Subcutaneous abdominal adipose tissue (tissue), 5 donors: Measurements from ENCODE around the gene KDM5A.

ENCODE experiments used
- H3K27ac ChIP-seq: one replicate; pipeline ENCODE4 v1.7.0; 2013; ENCODE audit warnings: low read depth, mild to moderate bottlenecking, inconsistent platforms, low read length, moderate library complexity
- H3K27me3 ChIP-seq, 5 donors: one replicate each; pipeline ENCODE4 v1.7.0; 2013; ENCODE audit warnings: low read length in 5 of 5, inconsistent platforms in 1 of 5; ENCODE audit not compliant: control insufficient read depth in 5 of 5, insufficient read depth in 4 of 5
- H3K36me3 ChIP-seq, 5 donors: one replicate each; pipeline ENCODE4 v1.7.0; 2013; ENCODE audit warnings: low read length in 5 of 5; ENCODE audit not compliant: control insufficient read depth in 5 of 5, insufficient read depth in 5 of 5
- H3K4me1 ChIP-seq, 5 donors: one replicate each; pipeline ENCODE4 v1.7.0; 2013; ENCODE audit warnings: low read length in 5 of 5, mild to moderate bottlenecking in 3 of 5, moderate library complexity in 1 of 5; ENCODE audit not compliant: control insufficient read depth in 5 of 5, insufficient read depth in 5 of 5
- H3K4me3 ChIP-seq, 5 donors: one replicate each; pipeline ENCODE4 v1.7.0; 2013; ENCODE audit warnings: low read length in 5 of 5, low read depth in 1 of 5
- H3K9ac ChIP-seq, 5 donors: one replicate each; pipeline ENCODE4 v1.7.0; 2013; ENCODE audit warnings: low read length in 5 of 5, mild to moderate bottlenecking in 4 of 5, moderate library complexity in 3 of 5
- H3K9me3 ChIP-seq, 5 donors: one replicate each; pipeline ENCODE4 v1.7.0; 2013; ENCODE audit warnings: low read length in 5 of 5; ENCODE audit not compliant: control insufficient read depth in 5 of 5
- donor health status: healthy.
- donor health status: healthy.
- donor health status: healthy.
- donor health status: healthy.
- donor health status: healthy.

The KDM5A gene

DNA sequence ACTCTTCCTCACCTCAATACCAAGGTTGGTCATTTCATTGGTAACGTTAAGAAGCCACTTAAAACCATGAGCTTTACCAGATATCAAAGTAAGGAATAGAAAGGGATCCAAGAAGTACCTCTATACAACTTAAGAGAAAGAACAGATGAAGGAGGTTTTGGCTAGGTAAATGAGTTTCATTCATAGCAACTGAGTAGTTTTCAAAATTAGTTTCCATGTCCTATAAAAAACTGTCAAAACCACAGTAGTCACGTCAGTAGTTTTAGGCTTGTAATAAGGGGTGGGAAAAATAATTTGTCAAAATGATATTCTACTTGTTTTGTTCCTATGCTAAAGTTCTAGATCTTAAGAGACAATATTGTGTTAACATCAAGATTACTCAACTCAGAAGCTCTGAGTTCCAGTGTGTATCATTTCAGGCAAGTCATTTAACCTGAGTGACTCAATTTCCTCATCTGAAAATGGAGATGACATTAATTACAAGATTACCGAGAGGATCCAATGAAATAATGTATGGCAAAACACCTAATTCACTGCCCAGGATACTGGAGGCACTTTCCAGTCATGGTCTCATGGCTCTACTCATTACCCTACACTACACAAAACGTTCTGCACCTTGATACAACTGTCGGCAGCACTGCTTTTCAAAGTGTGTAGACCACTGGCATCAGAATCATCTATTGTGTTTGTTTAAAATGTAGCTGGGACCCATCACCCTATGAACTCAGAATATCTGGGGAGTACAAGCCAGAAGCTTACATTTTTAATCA lies 102.4 kb downstream of the KDM5A start:
- H3K9ac ChIP-seq = no peak overlapping the region
- peaks cover 33 to 49% (median 38%) of the 10 kb centered on the region in 5 donors for H3K36me3 ChIP-seq
- no peak overlapping the region for H3K4me3 ChIP-seq
- no peaks in the 10 kb centered on the region for H3K27me3 ChIP-seq
- H3K9me3 ChIP-seq = no peaks in the 10 kb centered on the region
- H3K27ac ChIP-seq = no peak overlapping the region
- peaks cover 0 to 3% (median 0%) of the 10 kb centered on the region in 5 donors for H3K4me1 ChIP-seq

DNA sequence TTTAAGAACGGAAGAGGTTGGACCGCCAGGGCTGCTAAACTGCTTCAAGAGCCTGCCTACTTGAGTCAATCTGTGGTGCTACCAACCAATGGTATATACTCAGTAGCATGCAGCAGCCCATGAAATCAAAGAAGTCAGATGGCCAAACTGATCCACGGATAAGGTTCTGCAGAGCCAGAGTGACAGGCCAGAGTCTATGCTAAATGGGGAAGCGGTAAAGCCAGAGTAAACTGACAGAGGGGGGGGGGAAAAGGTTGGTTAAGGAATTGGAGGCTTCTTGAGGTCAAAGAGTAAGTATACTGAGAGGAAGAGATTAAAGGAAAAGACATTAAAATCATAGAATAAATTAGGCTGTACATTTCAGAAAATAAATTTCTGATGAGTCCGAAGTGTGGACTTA lies 111.1 kb downstream of the KDM5A start:
- no peaks in the 10 kb centered on the region for H3K27me3 ChIP-seq
- peaks cover 7 to 13% (median 10%) of the 10 kb centered on the region in 5 donors for H3K36me3 ChIP-seq
- H3K4me3 ChIP-seq = no peak overlapping the region
- peaks cover 0 to 3% (median under 1%) of the 10 kb centered on the region in 5 donors for H3K4me1 ChIP-seq
- no peaks in the 10 kb centered on the region for H3K9me3 ChIP-seq
- H3K27ac ChIP-seq = no peak overlapping the region
- no peak overlapping the region for H3K9ac ChIP-seq

DNA sequence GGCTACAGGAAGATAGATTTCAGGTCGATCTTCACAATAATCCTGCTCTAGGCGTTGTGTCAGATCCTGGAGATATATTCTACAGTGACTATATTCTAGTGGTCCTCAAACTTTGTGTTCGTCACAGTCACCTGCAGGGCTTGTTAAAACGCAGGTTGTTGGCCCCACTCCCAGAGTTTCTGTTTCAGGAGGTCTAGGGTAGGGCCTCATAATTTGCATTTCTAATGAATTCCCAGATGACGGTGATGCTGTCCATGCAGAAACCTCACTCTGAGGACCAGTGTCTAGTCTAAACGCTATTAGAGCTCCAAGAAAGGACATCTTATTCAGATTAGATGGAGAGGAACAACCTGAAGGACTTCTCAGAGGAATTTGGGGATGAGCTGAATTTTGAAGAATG lies 113.3 kb downstream of the KDM5A start:
- Histone ChIP-seq H3K4me1 (peaks cover 0 to 18% (median 5%) of the 10 kb centered on the region in 5 donors), H3K9ac (no peak overlapping the region), H3K27ac (no peak overlapping the region), H3K9me3 (no peaks in the 10 kb centered on the region), H3K4me3 (no peak overlapping the region), H3K27me3 (no peaks in the 10 kb centered on the region), H3K36me3 (peaks cover 0 to 3% (median 0%) of the 10 kb centered on the region in 5 donors)

DNA sequence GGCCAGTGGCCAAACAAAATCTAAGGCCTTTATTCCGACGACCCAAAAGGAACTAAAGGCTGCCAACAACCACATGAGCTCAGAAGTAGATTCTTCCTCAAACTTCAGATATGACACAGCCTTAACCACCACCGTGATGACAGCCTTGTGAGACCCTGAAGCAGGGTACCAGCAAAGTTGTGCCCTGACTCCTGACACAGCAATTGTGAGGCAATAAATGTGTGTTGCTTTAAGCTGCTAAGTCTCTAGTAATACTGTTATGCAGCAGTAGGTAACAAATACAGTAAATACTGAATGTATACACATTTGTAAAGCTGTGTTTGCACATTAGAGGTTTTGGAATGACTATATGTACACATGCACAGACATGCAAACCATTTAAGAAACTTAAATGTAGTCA lies 115.7 kb downstream of the KDM5A start:
- Histone ChIP-seq H3K9ac (no peak overlapping the region), H3K36me3 (no peaks in the 10 kb centered on the region), H3K27ac (no peak overlapping the region), H3K4me1 (peaks cover 0 to 18% (median 5%) of the 10 kb centered on the region in 5 donors), H3K4me3 (no peak overlapping the region), H3K27me3 (no peaks in the 10 kb centered on the region), H3K9me3 (no peaks in the 10 kb centered on the region)

DNA sequence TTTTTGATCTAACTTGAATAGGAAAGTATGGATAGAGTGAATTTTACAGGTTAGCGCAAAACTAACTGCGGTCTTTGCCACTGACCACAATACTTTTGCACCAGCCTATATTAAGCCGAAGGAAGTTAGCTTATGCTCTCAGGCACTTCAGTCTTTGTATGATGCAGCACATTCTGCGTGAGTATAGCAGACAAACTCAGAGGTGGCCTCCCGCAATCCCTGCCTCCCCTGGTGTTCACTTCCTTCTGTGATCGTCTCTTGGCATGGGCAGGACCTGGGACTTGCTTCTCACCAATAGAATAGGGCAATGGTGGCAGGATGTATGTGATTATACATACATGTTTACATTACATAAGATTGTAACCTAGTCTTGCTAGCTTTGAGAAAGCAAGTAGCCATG lies 116.2 kb downstream of the KDM5A start:
- Histone ChIP-seq H3K9me3 (no peaks in the 10 kb centered on the region), H3K4me1 (peaks cover 0 to 20% (median 6%) of the 10 kb centered on the region in 5 donors), H3K4me3 (no peak overlapping the region), H3K27ac (no peak overlapping the region), H3K36me3 (no peaks in the 10 kb centered on the region), H3K27me3 (no peaks in the 10 kb centered on the region), H3K9ac (no peak overlapping the region)

DNA sequence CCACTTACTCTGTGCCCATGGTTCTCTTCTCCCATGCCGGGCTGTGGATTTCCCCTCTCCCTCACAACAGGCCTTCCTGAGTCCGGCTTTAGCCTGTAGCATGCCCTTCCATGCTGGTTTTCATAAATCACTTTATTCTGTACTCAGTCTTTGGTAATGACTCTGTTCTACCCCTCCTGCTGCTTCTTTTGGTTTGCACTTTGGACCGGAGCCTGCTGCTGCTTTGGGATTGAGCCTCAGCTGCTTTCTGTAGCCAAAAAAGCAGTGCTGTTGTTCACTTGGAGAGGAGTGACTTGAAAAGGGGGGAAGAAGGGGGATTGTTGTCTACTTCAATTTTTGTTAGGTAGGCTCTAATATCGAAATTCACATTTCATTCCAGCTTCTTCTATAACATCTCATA lies 118.0 kb downstream of the KDM5A start:
- H3K9ac ChIP-seq = no peak overlapping the region
- peaks cover 0 to 32% (median 10%) of the 10 kb centered on the region in 5 donors for H3K4me1 ChIP-seq
- no peak overlapping the region for H3K27ac ChIP-seq
- H3K4me3 ChIP-seq = no peak overlapping the region
- H3K27me3 ChIP-seq = no peaks in the 10 kb centered on the region
- no peaks in the 10 kb centered on the region for H3K36me3 ChIP-seq
- no peaks in the 10 kb centered on the region for H3K9me3 ChIP-seq

DNA sequence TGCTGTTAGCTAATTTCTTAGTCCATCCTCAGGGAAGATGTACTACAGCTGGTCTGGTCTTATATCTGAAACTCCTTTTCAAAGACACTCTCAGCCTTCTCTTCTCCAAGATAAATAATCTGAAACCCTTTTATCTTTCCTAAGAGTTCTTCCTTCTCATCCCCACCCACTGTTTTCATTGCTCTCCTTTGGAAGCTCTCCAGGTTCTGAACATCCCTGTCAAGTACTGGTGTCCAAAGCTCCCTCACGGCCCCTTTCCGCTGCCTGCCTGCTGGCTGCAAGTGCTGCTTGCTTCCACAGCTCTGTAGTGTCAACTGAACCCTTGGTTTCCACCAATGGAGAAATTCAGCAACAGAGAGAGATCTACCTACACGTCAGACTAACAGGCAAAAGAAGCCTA lies 119.9 kb downstream of the KDM5A start:
- Histone ChIP-seq H3K4me3 (no peak overlapping the region), H3K36me3 (no peaks in the 10 kb centered on the region), H3K4me1 (peaks cover 0 to 32% (median 10%) of the 10 kb centered on the region in 5 donors), H3K9me3 (no peaks in the 10 kb centered on the region), H3K27ac (no peak overlapping the region), H3K27me3 (no peaks in the 10 kb centered on the region), H3K9ac (no peak overlapping the region)

DNA sequence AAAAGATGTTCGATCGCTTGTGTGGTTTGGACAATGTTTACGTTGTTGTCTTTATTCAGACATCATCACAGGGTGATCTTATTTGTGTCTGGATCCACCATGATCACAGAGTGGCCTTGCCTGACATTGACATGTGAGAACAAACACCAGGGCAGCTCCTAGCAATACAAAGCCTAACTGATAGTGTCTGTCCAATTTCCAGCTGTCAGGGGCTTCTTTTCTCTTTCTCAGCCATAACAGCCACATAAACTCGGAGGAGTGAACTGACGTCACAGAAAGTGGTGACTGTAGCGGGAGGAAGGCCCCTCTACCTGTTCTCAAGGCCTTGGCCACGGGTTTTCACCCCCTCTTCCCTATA lies 120.7 kb downstream of the KDM5A start:
- Histone ChIP-seq H3K4me1 (peaks cover 0 to 32% (median 8%) of the 10 kb centered on the region in 5 donors), H3K4me3 (no peak overlapping the region), H3K27ac (no peak overlapping the region), H3K27me3 (peaks cover 0 to 3% (median 0%) of the 10 kb centered on the region in 5 donors), H3K9ac (no peak overlapping the region), H3K36me3 (no peaks in the 10 kb centered on the region), H3K9me3 (no peaks in the 10 kb centered on the region)

DNA sequence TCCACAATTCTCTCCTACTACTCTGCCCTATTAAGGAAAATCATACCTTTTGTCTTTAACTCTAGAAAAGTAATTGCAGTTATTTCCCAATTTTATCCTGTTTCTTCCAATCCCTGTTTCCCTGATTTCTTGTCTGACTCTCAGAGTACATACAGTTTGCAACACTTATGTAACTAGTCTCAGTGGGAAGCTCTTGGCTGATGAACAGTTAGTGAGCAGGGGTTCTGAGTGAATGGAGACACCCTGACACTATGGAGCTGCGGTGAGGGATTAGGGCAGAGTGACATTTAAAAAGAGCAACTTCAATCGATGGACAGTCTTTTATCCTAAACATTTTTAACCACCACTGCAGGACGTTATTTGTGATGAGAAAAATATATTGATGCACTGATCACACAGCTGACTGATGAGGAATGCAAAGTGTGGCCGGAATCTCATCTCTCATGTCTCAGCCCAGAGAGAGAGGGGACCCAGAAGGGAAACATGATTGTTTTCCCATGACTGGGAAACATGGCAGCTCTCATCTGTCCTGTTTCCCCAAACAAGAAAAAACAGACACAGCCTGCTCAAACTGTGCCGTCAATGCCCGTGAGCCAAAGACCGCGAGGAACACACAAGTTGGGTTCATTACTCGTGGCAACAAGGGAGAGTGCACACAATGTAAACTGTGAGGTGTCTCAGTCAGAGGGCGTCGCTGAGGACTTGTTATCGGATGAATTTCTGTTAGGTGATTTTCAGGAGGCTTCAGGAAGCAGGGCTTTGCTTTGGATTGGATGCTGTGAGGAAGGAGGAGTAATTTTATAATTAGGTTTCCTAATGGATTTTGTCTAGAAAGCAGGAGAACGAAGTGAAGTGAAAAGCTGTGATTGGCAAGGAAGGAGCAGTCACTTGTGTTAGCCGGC lies 121.3 kb downstream of the KDM5A start:
- Histone ChIP-seq H3K4me1 (peaks cover 0 to 30% (median 7%) of the 10 kb centered on the region in 5 donors), H3K27me3 (peaks cover 0 to 3% (median 0%) of the 10 kb centered on the region in 5 donors), H3K27ac (no peak overlapping the region), H3K9me3 (no peaks in the 10 kb centered on the region), H3K9ac (no peak overlapping the region), H3K4me3 (no peak overlapping the region), H3K36me3 (no peaks in the 10 kb centered on the region)

DNA sequence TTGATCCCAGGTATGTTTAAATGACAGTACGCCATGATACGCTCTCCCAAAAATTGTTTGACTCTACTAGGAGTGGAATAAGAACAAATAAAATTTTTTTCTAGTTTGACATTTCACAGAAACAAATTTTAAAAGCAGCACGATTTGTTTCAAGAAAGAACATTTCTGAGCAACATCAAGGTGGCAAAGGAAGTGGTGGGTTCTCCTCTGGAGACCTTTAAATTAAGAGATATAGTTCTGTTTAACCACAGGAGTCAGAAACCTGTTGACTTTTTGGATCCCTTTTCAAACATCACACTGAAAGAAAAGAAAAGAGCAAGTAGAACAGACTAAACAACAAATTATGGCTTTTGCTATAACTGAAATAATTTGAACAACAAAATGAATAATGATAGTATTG lies 124.0 kb downstream of the KDM5A start:
- peaks cover 0 to 8% (median 2%) of the 10 kb centered on the region in 5 donors for H3K27me3 ChIP-seq
- no peaks in the 10 kb centered on the region for H3K36me3 ChIP-seq
- no peak overlapping the region for H3K4me3 ChIP-seq
- peaks cover 0 to 16% (median 4%) of the 10 kb centered on the region in 5 donors for H3K4me1 ChIP-seq
- no peak overlapping the region for H3K9ac ChIP-seq
- H3K27ac ChIP-seq = no peak overlapping the region
- H3K9me3 ChIP-seq = no peaks in the 10 kb centered on the region
